HL-60 (cell line): Measurements from ENCODE around the gene ANGPTL5.

Experiments used
- POLR2AphosphoS5 ChIP-seq: IDR thresholded peaks from 2 replicates; pipeline ENCODE4 v1.6.1; 2012; ENCODE audit warnings: low read depth
- TF ChIP-seq, protein P1 (sequence below): IDR thresholded peaks from one replicate; pipeline ENCODE4 v1.5.1; 2011; ENCODE audit warnings: low read length, control low read depth, inconsistent platforms; ENCODE audit not compliant: insufficient read depth

DNA sequence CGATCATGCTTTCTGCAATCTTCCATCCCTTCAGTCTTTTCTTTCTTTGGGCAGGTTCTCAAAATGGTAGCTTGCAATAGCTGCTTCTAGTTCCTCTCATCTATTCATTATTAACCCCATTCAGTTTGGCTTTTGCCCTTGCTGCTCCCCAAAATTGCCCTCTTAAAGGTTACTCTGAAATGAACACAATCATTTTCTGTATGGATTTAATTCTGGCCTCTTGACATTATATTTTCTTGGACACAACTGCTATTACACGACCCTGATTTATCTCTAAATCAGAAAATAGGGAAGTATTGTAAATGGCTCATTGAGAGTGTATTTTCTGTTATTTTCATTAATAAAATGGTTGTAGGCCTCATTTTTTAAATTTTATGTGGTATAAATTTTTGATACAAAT lies at the start of gene ANGPTL5:
- TF ChIP-seq, protein P1, sequence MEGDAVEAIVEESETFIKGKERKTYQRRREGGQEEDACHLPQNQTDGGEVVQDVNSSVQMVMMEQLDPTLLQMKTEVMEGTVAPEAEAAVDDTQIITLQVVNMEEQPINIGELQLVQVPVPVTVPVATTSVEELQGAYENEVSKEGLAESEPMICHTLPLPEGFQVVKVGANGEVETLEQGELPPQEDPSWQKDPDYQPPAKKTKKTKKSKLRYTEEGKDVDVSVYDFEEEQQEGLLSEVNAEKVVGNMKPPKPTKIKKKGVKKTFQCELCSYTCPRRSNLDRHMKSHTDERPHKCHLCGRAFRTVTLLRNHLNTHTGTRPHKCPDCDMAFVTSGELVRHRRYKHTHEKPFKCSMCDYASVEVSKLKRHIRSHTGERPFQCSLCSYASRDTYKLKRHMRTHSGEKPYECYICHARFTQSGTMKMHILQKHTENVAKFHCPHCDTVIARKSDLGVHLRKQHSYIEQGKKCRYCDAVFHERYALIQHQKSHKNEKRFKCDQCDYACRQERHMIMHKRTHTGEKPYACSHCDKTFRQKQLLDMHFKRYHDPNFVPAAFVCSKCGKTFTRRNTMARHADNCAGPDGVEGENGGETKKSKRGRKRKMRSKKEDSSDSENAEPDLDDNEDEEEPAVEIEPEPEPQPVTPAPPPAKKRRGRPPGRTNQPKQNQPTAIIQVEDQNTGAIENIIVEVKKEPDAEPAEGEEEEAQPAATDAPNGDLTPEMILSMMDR: no peak
- TF ChIP-seq POLR2AphosphoS5: no peak
